Osteocyte (in vitro differentiated cells): ENCODE data around the gene ENAH. TPM values are rescaled to one million over a fixed set of nuclear protein-coding genes. Genes with fewer than 3 reads are reported as not detected.

ENCODE experiments used
- DNase-seq: peaks from one replicate; pipeline ENCODE4 v3.0.0; 2021; ENCODE audit warnings: mixed read lengths; ENCODE audit not compliant: unreplicated experiment; ENCODE audit errors: extremely low spot score
- H3K27ac Mint-ChIP-seq: one replicate; pipeline ENCODE4 v1.8.0; 2021; ENCODE audit warnings: mild to moderate bottlenecking, mixed read lengths; ENCODE audit not compliant: unreplicated experiment
- H3K27me3 Mint-ChIP-seq: one replicate; pipeline ENCODE4 v1.8.0; 2021; ENCODE audit warnings: mixed read lengths; ENCODE audit not compliant: unreplicated experiment
- H3K36me3 Mint-ChIP-seq: one replicate; pipeline ENCODE4 v1.8.0; 2021; ENCODE audit warnings: mixed read lengths; ENCODE audit not compliant: unreplicated experiment
- H3K4me1 Mint-ChIP-seq: one replicate; pipeline ENCODE4 v1.8.0; 2021; ENCODE audit warnings: mixed read lengths; ENCODE audit not compliant: unreplicated experiment
- H3K4me3 Mint-ChIP-seq: one replicate; pipeline ENCODE4 v1.8.0; 2021; ENCODE audit warnings: mild to moderate bottlenecking, moderate library complexity, mixed read lengths; ENCODE audit not compliant: unreplicated experiment
- H3K9me3 Mint-ChIP-seq: one replicate; pipeline ENCODE4 v1.8.0; 2021; ENCODE audit warnings: mixed read lengths; ENCODE audit not compliant: unreplicated experiment
- total RNA-seq: library from RNA; stranded (reverse); gene quantifications from 2 replicates; pipeline ENCODE4 v1.2.1, GENCODE V29; 2021
- TF ChIP-seq, protein P1 (sequence below): fragments of 200-600 bp; sonication (generic); IDR thresholded peaks from 2 replicates; pipeline ENCODE4 v1.5.0; 2021; ENCODE audit warnings: antibody characterized with exemption, mild to moderate bottlenecking, moderate library complexity

Gene ENAH
- total RNA-seq, 1 donor from 2014 or later: 232 TPM

DNA sequence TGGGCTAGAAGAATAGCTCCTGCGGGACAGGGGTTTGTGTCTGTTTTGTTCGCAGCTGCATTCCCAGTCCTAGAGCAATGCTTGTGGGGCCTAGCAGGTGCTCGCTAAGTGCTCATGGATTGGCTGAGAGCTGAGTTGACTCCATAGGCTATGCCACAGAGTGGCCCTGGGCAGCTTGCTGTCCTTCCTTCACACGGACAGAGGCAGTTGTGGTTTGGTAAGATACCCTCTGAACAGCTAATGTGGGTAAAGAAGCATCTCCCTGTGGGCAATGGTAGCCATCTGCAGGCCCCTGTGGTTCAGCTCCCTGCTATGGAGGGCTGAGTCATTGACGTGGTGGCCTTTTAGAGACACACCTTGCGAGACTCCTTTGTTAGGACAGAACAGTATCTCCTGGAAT, 201.6 kb downstream of the ENAH start:
- TF ChIP-seq, protein P1, sequence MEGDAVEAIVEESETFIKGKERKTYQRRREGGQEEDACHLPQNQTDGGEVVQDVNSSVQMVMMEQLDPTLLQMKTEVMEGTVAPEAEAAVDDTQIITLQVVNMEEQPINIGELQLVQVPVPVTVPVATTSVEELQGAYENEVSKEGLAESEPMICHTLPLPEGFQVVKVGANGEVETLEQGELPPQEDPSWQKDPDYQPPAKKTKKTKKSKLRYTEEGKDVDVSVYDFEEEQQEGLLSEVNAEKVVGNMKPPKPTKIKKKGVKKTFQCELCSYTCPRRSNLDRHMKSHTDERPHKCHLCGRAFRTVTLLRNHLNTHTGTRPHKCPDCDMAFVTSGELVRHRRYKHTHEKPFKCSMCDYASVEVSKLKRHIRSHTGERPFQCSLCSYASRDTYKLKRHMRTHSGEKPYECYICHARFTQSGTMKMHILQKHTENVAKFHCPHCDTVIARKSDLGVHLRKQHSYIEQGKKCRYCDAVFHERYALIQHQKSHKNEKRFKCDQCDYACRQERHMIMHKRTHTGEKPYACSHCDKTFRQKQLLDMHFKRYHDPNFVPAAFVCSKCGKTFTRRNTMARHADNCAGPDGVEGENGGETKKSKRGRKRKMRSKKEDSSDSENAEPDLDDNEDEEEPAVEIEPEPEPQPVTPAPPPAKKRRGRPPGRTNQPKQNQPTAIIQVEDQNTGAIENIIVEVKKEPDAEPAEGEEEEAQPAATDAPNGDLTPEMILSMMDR: no peak
- Mint-ChIP-seq H3K9me3 (no peaks in the 10 kb centered on the region), H3K27me3 (peaks cover 8% of the 10 kb centered on the region), H3K27ac (no peak overlapping the region), H3K4me3 (no peak overlapping the region), H3K4me1 (peaks cover 10% of the 10 kb centered on the region), H3K36me3 (no peaks in the 10 kb centered on the region)
- DNase-seq: no peak

DNA sequence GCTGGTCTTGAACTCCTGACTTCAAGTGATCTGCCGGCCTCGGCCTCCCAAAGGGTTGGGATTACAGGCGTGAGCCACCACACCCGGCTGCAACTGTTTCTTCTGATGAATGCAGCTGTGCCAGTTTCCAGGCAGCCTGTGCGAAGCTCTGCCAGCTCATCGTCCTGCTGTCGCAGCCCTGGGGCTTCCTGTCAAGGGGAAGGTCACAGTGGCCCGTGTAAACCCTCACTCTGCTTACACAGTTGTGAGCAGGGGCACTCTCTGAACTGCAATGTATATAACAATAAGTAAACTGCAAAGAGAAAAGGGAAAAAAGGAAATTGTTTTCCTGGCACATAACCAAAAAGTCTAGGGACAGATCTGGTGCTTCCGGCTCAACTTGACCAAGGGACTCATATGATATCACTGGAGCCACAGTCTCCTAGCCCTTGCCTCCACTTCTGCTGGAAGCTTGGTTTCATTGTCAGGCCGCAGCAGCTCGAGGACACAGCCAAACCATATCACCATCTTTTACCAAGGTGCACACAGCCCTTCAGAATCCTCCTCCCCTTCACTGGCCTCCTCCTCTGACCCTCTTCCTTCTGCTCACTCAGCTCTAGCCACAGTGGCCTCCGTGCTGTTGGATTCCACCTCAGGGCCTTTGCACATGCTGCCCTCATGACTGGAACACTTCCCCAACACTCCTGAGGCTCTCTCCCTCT, 202.3 kb downstream of the ENAH start:
- Mint-ChIP-seq H3K36me3 (no peaks in the 10 kb centered on the region), H3K27me3 (peaks cover 8% of the 10 kb centered on the region), H3K27ac (no peak overlapping the region), H3K9me3 (no peaks in the 10 kb centered on the region), H3K4me3 (no peak overlapping the region), H3K4me1 (peaks cover 10% of the 10 kb centered on the region)
- no peak for DNase-seq
- TF ChIP-seq, protein P1: no peak

DNA sequence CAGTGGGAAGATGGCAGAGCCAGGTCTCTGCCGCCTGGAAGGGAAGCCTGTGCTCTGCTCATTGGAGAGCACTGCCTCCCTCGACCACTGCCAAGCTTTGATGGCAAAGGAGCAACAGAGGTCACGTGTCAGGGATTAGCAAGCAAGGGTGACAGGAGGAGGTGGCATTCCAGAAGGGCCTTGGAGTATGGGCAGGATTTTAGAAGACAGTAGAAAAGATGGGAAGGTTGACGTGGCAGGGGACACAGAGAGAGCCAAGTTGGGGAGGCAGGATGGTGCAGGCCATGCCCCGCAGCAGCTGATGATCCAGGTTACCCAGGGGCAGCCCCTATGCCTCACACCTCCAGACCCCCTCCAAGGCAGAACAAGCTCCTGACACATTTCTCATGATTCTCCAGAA, 203.1 kb downstream of the ENAH start:
- no peak overlapping the region for H3K27ac Mint-ChIP-seq
- TF ChIP-seq, protein P1: no peak
- no peak overlapping the region for H3K4me3 Mint-ChIP-seq
- peaks cover 8% of the 10 kb centered on the region for H3K27me3 Mint-ChIP-seq
- no peaks in the 10 kb centered on the region for H3K36me3 Mint-ChIP-seq
- H3K9me3 Mint-ChIP-seq: no peaks in the 10 kb centered on the region
- peaks cover 11% of the 10 kb centered on the region for H3K4me1 Mint-ChIP-seq
- DNase-seq: no peak

DNA sequence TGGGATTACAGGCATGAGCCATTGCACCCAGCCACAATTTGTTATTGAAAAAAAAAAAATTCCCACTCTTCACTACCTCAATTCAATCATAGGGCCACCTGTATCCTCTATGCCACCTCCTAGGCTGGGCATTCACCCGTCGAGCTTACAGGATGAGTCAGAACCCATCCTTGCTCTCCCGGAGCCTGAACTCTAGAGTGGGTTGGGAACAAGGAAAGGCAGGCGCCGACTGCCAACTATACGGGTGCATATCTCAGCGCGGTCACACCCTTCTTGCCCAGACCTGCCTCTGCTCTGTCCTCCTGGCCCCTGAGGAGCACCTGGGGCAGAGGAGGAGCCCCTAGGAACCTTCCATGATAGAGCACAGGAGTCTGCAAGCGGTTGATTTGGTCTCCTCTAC, 203.7 kb downstream of the ENAH start:
- TF ChIP-seq, protein P1: no peak
- Mint-ChIP-seq H3K4me1 (peaks cover 9% of the 10 kb centered on the region), H3K36me3 (no peaks in the 10 kb centered on the region), H3K27ac (no peak overlapping the region), H3K9me3 (no peaks in the 10 kb centered on the region), H3K27me3 (peaks cover 8% of the 10 kb centered on the region), H3K4me3 (no peak overlapping the region)
- no peak for DNase-seq

DNA sequence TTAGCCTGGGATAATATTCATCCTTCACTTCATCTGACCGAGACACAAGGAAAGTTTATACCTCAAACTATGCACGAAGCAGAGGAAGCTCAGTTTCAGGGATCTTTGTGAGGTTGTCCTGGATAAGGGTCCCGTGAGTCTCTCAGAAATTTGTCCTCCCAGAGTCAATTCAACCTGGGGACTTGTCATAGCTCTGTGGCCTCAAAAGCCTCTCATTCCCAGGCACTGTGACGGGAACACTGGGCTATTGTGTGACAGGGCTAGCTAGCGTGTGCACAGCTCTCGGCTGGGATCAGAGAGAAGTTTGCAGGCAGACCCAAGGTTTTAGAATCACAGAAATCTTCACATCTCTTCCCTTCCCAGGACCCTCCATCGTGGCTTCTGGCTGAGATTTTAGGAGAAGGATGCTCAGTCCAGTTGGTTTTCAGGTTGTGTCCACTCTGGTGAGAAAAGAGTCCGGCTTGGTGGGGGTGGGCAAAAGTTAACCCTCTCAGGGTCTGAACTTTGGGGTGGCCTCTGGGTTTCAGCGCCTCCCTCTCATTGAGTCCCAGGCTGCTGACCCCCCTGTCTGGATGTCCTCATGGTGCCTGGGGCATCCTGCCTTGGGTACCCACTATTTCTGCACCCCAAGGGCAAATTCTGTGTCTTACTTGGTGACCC, 204.6 kb downstream of the ENAH start:
- Mint-ChIP-seq H3K27ac (no peak overlapping the region), H3K36me3 (no peaks in the 10 kb centered on the region), H3K4me3 (no peak overlapping the region), H3K9me3 (no peaks in the 10 kb centered on the region), H3K27me3 (peaks cover 8% of the 10 kb centered on the region), H3K4me1 (peaks cover 7% of the 10 kb centered on the region)
- DNase-seq: no peak
- TF ChIP-seq, protein P1: no peak
